ENCODE data around the gene ASIC3.

The ASIC3 gene

GRCh38 chr7:151101621-151102396 lies 53.5 kb downstream of the ASIC3 start:
- in situ Hi-C loops (cut with MboI; ENCODE audit: low sequenced_read_pairs): loop anchor here (25.0 kb wide), 1 partner anchor 315 kb away; no protein-coding TSS in a partner anchor
